ENCODE data around the gene ROR2.
"Not testable (repeated sequence)": the region's sequence is repeated elsewhere in the genome, so short reads cannot be mapped to it uniquely, and the experiment has no call there.

Gene ROR2

DNA sequence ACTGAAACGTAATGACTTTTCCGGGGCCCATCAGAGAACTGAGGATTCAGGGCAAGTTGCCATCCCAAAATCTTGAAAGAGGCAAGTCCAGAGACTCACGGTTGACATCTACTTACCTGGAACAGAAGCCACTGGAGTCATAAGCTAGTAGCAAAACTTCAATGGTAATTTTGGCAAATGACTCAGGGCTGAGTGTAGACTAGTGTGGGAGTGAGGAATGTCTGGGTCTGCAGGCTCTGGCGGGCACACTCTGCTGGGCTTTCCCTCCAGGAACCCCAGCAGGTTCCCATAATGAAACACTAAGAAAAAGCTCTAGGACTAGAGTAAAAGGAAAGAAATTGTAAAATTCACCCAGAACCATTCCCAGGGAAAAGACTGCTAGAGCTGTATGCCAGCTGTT is 403.5 kb downstream of the ROR2 start:
- no peak for DNase-seq

DNA sequence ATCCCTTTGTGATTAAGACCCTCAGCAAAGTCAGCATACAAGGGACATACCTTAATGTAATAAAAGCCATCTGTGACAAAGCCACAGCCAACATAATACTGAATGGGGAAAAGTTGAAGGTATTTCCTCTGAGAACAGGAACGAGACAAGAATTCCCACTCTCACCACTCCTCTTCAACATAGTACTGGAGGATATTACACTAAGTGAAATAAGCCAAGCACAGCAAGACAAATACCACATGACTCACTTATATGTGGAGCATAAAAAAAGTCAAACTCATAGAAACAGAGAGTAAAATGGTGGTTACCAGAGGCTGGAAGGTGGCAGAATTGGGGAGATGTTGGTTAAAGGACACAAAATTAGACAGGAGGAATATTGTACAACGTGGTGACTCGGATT is 408.3 kb downstream of the ROR2 start:
- DNase-seq = no peak

DNA sequence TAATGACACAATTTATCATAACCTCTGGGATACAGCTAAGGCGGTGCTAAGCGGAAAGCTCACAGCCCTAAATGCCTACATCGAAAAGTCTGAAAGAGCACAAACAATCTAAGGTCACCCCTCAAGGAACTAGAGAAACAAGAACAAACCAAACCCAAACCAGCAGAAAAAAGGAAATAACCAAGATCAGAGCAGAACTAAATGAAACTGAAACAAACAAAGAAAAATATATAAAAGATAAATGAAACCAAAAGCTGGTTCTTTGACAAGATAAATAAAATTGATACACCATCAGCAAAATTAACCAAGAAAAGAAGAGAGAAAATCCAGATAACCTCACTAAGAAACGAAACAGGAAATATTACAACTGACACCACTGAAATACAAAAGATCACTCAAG is 409.5 kb downstream of the ROR2 start:
- not testable (repeated sequence) for DNase-seq

DNA sequence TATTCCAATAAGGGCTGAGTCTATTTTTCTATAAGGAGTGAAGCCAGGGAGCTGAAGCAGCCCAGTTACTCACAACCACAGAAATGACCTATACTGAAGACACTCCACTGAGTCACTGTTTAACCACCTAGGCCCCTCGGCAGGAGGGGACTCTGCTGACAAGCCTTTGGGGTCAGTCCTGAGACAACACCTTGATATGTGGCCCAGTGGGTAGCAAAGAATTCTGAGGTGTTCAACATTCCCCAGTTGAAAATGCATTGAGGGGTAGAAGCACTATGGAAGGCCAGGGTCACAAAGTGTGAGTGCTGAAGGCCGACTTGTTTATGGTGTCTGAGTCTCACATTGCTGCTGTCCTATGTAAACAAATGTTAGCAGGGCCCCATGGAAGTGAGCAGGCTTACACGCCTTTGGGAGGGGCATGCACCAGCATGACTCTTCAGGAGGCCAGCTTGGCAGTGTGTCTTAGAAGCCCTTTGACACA is 413.8 kb downstream of the ROR2 start:
- no peak for DNase-seq

DNA sequence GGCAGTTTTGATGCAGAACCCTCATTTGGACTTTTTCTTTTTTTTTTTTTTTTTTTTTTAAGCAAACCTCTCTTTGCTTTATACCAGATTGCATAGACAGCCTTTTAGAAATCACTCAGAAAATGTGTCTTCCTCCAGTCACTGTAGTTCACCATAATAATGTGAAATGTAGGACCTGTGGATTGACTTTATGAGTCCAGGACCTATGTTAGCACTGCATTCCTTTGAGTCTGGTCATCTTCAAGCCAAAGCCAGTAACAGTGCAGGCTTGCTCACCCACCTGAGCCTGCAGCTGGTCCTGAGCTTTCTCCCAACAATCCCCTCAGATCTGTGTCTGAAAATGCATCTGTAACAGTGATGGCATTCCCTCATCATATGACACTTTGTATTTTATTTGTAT is 415.7 kb downstream of the ROR2 start:
- DNase-seq = no peak

DNA sequence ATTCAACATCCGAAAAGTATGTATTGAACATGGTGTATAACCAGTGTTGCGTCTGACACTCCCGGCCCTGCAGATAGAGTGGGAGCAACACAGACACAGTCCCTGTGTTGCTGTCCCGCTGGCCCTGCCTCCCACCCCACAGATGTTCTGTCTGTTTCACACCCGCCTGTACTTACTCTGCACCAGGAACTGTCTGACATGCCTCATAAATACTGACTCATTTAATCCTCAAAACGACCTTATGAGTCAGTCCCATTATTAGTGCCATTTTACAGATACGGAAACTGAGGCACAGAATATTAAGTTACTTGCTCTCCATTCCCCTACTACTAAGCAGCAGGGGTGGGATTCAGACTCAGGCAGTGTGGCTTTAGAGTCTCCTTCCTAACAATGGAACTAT is 416.6 kb downstream of the ROR2 start:
- DNase-seq = no peak

DNA sequence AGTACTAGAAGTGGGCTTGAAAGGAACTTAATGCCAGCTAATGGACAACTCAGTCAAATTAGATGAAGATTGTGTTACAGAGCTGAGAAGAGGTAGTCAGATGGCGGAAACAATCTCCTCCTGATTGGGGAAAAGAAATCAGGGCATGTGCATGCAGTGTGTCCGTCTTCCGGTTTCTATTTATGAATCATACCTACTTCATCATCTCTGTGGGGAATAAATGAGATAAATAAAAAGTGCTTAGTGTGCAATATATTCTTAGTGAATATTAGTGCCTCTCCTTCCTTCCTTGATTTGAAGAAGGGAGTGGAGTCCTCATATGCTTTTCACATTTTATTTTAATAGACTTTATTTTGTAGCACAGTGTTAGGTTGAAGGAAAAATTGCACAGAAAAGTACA is 417.7 kb downstream of the ROR2 start:
- DNase-seq = no peak

DNA sequence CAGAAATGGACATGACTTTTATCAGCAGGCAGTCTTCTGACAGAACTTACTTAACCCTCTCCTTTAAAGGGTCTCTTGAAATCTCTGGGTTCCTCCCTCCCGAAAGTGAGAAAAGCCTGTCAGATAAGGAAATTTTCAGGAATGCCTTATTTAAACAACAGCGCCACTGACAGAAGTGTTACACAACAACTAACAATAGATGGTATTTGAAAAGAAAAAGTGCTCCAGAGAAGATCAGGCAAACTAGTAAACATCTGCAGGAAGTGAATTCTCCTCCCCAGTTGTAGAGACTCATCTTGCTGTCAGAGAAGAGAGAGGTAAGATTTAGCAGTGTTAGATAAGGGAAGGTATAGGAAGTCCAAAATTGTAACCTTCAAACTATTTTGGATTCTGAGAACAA is 419.2 kb downstream of the ROR2 start:
- DNase-seq = no peak

DNA sequence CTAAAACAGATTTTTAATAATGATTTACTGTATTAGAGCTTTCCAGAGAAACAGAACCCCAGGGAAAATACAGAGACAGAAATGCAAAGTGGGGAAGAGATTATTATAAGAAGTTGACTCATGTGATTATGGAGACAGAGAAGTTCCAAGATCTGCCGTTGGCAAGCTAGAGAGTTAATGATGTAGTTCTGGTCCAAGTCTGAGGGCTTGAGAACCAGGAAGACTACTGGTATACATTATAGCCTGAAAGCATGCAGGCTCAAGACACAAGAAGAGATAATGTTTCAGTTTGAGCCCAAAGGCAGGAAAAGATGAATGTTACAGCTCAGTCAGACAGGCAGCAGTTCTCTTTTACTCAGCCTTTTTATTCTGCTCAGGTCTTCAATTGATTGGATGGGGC is 427.5 kb downstream of the ROR2 start:
- no peak for DNase-seq

DNA sequence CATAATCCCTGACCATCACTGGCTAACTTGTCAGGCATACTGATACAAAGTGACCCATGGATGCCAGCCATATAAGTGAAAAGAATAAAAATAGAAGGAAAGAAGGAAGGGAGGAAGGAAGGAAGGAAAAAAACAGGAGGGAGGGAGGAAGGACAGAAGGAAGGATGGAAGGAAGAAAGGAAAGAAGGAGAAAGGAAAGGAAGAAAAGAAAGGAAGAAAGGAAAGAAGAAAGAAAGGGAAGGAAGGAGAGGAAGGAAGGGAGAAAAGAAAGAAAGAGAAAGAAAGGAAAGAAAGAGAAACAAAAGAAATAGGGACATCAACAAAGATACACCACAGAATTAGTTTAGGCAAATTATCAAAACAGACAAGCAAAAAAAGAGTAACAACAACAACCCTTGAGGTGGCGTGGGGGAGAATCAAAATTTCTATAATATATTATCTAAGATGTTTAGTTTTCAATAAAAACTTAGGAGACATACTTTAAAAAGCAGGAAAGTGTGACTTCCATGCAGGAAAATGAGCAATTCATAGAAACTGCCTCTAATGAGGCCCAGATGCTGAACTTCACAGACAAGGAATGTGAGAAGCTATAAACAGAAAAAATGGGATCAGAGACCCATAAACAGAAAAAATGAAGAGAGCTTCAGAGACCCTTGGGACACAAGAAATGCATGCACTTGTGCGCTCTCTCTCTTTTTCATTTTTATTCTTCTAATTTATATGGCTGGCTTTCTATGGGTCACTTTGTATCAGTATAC is 430.3 kb downstream of the ROR2 start:
- no peak for DNase-seq

DNA sequence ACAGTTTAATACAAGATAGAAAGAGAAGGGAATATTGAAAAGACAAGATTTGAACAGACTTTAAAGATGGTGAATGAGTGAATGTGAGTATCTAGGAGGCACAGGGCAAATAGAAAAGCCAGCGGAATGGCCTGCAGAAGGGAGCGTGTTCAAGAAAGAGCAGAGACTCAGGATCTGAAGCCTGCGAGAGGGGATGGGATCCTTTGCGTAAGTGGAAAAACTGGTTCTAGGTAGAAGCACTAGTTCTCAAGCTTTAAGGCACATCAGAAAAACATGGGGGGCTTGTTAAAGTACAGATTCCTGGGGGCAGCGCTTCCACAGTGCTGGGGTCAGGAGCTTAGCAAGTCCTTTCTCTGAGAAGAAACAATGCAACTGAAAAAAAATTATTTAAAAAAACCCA is 431.6 kb downstream of the ROR2 start:
- DNase-seq = no peak

DNA sequence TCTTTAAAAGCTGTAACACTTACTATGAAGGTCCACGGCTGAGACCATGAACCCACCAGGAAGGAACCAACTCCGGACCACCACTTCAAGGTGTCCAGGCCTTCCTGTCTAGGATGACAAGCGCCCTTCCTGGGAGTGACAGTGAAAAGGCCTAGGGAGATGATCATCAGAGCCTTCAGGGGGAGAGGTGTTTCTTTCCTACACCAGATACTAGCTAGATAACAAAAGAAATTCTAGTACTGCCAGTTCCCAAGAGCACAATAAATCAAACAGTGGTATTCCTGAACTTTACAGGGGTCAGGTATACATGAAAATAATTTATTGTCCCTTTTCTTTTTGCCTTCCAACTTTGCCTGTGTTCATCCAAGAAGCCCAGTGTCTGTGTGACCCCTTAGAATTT is 432.2 kb downstream of the ROR2 start:
- DNase-seq = no peak

DNA sequence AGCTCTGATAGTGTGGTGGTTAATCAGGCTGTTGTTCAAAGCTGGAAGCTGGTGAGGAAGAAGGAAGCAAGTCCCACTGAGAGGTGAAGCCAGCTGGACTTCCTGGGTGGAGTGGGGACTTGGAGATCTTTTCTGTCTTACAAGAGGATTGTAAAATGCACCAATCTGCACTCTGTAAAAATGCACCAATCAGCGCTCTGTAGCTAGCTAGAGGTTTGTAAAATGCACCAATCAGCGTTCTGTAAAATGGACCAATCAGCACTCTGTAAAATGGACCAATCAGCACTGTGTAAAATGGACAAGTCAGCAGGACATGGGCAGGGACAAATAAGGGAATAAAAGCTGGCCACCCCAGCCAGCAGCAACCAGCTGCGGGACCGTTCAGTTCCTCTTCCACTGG is 432.7 kb downstream of the ROR2 start:
- DNase-seq = not testable (repeated sequence)

DNA sequence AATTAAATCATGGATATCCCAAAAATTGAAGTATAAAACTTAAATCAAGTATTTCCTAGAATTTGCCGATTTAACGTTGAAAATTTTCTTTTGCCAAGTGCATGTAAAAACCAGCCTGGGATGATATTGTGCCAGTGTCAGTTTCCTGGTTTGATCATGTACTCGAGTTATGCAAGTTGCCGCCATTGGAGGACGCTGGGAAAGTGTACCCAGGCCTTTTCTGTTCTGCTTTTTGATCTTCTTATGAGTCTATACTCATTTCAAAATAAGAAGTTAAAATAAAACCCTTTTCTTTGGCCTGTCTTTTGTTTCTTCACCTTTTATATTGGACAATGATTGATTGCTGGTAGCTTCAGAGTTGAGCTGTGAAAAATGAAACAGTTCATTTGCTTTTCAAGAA is 433.3 kb downstream of the ROR2 start:
- no peak for DNase-seq

DNA sequence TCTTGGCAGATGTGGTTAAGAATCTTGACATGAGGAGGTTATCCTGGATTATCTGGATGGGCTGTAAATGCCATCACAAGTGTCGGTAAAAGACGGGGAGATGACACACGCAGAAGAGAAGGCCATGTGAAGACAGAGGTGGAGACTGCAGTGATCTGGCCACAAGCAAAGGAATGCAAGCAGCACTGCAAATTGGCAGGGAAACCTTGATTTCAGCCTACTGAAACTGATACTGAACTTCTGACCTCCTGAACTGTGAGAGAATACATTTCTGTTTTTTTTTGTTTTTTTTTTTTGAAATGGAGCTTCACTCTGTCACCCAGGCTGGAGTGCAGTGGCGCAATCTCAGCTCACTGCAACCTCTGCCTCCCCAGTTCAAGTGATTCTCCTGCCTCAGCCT is 433.9 kb downstream of the ROR2 start:
- DNase-seq = no peak

DNA sequence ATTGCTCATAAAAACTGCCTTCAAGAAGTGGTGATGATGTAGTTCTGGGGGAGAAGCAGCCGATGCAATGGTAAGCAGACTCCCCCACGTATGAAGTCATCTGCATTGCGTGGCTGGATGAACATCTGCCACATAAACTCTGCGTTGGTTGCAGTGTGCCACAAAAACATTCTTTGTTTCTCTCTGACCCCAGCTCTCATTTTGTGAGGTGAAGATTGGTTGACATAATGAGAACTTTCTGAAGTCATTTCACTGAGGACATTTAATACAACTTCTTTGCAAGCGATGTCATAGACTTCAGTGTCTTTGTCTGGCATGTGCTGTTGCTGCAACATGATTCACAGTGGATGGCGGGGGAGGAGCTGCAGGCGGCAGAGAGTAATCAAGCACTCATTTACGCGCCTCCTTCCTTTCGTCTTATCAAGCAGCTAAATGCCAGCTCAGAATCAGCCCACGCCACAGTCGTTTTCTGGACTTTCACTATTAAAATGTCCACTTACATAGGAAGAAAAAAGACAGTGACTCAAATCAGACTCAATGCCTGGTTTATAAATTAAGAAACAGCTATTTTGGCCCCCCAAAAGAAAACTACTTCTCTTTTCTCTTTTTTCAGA is 434.8 kb downstream of the ROR2 start:
- no peak for DNase-seq
